HG03520 (cell line): ENCODE measurements around the gene AKAP1.

Experiments used
- ATAC-seq: cut with Tn5 transposase; IDR thresholded peaks from one replicate; pipeline ENCODE4 v1.9.1; 2021; ENCODE audit warnings: mild to moderate bottlenecking, moderate library complexity; ENCODE audit not compliant: unreplicated experiment

The AKAP1 gene

DNA sequence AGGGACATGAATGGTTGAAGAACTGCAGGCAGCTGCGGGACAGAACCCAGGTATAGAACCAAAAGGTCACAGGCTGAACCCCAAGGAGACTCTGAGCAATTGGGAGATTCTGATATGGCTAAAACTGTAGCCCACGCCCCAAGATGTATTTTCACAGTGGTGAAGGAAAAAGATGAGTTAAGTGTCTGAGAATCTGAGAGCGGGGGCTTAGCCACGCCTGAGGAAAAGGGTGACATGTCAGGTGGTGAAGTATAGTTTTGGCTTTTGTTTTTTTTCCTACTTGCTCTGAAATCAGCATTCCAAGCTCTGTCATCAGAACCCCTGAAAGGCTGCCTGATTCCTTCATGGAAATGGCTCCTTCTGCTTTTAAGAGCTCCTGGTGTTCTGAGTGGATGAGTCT lies 73.3 kb downstream of the AKAP1 start:
- ATAC-seq, result no peak

DNA sequence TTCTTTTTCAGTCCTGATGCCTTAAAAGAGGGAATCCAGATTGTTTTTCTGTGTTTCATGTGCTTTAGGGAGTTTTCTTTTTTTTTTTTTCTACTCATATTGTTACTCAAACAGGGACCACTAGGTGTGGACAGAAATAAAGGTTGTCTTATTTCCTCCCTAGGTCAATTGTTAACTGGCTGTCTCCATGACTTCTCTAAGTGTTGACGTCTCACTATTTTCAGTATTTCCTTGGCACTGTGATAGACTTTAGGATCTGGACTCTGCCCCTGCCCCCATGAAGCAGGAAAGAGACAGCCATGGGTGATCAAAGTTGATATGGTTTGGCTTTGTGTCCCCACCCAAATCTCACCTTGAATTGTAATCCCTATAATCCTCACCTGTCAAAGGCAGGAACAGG lies 73.7 kb downstream of the AKAP1 start:
- no peak for ATAC-seq

DNA sequence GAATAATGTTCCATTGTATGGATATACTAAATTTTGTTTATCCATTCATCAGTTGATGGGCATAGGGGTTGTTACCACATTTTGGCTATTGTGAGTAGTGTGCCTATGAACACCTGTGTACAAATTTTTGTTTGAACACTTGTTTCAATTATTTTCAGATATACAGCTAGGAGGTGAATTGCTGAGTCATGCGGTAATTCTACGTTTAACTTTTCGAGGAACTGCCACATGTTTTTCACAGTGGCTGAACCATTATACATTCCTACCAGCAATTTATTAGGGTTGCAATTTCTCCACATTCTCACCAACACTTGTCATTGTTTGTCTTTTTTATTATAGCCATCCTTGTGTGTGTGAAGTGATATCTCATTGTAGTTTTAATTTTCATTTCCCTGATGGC lies 75.6 kb downstream of the AKAP1 start:
- ATAC-seq, result no peak

DNA sequence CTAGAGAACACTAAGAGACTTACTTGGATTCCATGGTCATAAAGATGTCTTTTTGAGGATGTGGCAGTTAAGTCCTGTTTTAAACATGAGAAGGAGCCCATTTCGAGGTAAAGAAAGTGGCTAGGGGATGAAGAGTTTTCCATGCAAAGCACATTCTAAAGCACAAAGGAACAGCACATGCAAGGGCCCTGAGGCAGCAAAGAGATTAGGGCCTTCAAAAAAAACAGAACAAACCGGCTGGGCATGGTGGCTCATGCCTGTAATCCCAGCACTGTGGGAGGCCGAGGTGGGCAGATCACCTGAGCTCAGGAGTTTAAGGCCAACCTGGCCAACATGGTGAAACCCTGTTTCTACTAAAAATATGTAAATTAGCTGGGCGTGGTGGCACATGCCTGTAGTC lies 79.8 kb downstream of the AKAP1 start:
- ATAC-seq, result no peak

DNA sequence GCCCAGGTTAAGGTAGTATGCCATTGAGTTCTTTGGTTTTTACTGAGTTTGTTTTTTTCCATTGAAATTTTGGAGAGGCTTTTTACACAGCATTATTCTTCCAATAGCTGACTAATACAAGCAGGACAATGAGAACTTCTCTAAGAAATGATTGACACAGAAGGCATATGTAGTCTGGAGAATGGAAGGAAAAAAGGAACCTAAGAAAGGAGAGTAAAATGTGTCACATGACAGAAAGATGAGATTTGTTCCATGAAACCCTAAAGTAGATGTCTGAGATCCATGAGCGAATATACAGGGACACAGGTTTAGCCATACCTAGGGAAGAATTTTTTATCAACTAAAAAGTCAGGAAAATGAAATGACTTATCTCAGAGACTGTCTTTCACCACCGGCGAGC lies 80.7 kb downstream of the AKAP1 start:
- no peak for ATAC-seq

DNA sequence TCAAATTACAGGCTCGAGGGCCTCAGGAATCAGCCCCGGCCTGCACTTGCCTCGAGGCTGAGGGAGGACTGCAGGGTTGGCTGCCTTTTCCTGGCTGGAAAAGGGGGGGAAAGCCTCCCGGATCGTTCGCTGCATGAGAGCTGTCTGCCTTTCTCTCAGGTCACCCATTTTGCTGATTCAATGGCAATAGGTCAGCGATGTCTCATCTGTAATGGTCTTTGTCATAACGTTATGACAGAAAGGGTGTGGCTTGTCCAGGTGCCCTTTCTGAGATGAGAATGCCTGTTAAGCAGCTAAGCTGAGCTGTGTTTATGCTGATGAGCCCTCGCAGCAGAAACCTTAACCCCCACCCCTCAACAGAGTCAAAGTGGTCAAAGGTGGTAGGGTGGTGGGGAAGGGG lies 81.8 kb downstream of the AKAP1 start:
- no peak for ATAC-seq

DNA sequence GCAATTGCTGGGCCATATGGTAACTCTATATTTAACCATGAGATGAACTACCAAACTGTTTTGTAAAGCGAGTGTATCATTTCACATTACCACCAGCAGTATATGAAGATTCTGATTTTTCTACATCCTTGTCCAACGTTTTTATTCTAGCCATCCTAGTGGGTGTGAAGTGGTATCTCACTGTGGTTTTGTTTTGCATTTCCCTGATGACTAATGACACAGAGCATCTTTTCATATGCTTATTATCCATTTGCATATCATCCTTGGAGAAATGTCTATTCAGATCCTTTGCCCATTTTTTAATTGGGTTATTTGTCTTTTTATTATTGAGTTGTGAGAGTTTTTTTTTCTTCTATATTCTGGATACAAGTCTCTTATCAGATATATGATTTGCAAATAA lies 83.6 kb downstream of the AKAP1 start:
- ATAC-seq, result no peak

DNA sequence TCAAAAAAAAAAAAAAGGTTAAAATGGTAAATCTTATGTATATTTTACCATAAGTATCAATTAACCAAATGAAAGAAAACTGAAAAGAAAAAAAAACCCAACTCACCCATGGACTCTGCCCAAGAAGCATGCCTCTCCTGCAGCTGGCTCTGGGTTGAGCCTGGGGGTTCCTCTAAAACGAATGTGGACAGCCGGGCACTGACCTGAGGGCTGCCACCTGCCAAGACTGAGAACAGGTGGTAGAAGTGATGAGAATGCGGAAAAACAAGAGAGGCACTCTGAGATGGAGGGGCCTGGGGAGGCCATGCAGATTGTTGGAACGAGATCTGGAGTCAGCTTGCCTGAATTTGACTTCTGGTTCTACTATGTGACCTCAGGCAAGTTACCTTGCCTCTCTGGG lies 85.8 kb downstream of the AKAP1 start:
- ATAC-seq, result no peak
